HFFc6 (cell line): ENCODE data around the gene COCH. TPM values are rescaled to one million over a fixed set of nuclear protein-coding genes. Genes with fewer than 3 reads are reported as not detected.

ENCODE experiments used
- DNase-seq: peaks from one replicate; pipeline ENCODE4 v3.0.0-alpha.2; 2018
- H3K27ac Mint-ChIP-seq: 2 replicates; pipeline ENCODE4 v1.8.0; 2020; ENCODE audit warnings: mild to moderate bottlenecking, mixed read lengths
- H3K27me3 Mint-ChIP-seq: 2 replicates; pipeline ENCODE4 v1.8.0; 2021; ENCODE audit warnings: mild to moderate bottlenecking, moderate library complexity, mixed read lengths; ENCODE audit not compliant: insufficient read depth
- H3K36me3 Mint-ChIP-seq: 2 replicates; pipeline ENCODE4 v1.8.0; 2021; ENCODE audit warnings: low read depth, mixed read lengths
- H3K4me1 Mint-ChIP-seq: 2 replicates; pipeline ENCODE4 v1.8.0; 2020; ENCODE audit warnings: low read depth, mixed read lengths
- H3K4me3 Mint-ChIP-seq: 2 replicates; pipeline ENCODE4 v1.8.0; 2020; ENCODE audit warnings: mild to moderate bottlenecking, moderate library complexity, mixed read lengths
- H3K9me3 Mint-ChIP-seq: 2 replicates; pipeline ENCODE4 v1.8.0; 2020; ENCODE audit warnings: mild to moderate bottlenecking, mixed read lengths
- total RNA-seq, 6 experiments: library from RNA; stranded (reverse); fragmentation: NEBNext Ultra II Directional; extraction: Animal tissue kit (Norgen Biotek cat#: 25700); gene quantifications; 2 replicates in 1 of 6; 3 replicates in 5 of 6; pipeline ENCODE4 v1.2.3, GENCODE V29; 2021
- TF ChIP-seq, protein P1 (sequence below): fragments of 200-600 bp; sonication (generic); IDR thresholded peaks from 2 replicates; pipeline ENCODE4 v1.5.0; 2021; ENCODE audit warnings: antibody characterized with exemption, mild to moderate bottlenecking

The COCH gene
- total RNA-seq, 6 experiments from 2014 or later = not detected

DNA sequence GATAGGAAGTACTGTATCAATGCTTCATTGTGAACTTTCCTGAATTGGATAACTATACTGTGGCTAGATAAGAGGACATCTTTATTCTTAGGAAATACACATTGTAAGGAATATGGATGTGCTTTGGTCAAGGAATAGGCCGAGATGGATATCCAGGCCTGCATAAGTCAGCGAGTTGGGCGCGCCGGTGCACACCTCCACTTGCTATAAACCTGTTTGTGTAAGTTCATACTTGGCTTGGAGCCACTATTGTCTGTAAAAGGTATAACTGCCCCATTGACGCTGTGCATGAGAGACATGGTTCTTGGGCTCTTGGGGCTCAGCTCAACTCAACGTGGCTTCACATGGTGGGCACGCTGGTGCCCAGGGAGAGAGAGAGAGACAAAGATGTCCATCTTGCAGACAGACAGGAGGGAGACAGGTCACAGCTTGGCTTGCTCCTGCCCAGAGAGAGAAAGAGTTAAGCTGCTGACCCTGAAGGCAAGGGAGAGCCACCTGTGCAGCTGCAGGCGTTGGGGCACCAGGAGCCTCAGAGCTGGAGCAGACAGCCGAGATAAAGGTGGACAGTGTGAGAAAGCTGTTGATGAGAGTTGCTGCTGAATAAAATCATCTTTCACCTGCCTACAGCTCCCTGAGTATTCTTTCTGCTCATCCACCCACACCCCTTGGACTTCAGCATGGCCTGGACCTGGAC is 34.1 kb upstream of the COCH start:
- TF ChIP-seq, protein P1, sequence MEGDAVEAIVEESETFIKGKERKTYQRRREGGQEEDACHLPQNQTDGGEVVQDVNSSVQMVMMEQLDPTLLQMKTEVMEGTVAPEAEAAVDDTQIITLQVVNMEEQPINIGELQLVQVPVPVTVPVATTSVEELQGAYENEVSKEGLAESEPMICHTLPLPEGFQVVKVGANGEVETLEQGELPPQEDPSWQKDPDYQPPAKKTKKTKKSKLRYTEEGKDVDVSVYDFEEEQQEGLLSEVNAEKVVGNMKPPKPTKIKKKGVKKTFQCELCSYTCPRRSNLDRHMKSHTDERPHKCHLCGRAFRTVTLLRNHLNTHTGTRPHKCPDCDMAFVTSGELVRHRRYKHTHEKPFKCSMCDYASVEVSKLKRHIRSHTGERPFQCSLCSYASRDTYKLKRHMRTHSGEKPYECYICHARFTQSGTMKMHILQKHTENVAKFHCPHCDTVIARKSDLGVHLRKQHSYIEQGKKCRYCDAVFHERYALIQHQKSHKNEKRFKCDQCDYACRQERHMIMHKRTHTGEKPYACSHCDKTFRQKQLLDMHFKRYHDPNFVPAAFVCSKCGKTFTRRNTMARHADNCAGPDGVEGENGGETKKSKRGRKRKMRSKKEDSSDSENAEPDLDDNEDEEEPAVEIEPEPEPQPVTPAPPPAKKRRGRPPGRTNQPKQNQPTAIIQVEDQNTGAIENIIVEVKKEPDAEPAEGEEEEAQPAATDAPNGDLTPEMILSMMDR = no peak
- H3K36me3 Mint-ChIP-seq = peaks cover 2% of the 10 kb centered on the region
- H3K9me3 Mint-ChIP-seq = peaks cover 3% of the 10 kb centered on the region; the same call in 1 of the 2 replicates
- no peak for DNase-seq
- H3K27ac Mint-ChIP-seq = no peak overlapping the region
- no peak overlapping the region for H3K4me3 Mint-ChIP-seq
- H3K27me3 Mint-ChIP-seq = peaks cover 14% of the 10 kb centered on the region; the same call in 1 of the 2 replicates
- H3K4me1 Mint-ChIP-seq = no peaks in the 10 kb centered on the region

DNA sequence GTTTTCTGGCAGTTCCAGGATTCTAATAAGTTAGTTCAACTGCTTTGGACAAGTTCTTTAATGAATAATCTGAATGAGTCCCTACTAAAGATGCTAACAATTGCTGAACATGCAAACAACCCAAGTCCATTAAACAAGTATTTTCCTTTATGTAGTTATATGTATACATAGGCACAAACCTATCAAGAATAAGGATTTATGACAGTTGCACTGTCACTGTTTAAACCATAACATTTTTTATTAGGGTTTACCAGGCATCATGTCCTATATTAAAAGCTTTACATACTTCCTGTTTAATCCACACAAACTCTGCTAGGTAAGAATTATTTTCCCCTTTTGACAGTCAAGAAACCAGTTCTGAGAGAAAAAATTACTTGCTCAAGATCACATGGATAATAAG is 31.9 kb upstream of the COCH start:
- TF ChIP-seq, protein P1 = no peak
- Mint-ChIP-seq H3K36me3 (no peaks in the 10 kb centered on the region), H3K27ac (no peak overlapping the region), H3K9me3 (no peaks in the 10 kb centered on the region), H3K4me3 (no peak overlapping the region), H3K4me1 (no peaks in the 10 kb centered on the region), H3K27me3 (peaks cover 10% of the 10 kb centered on the region; the same call in 1 of the 2 replicates)
- DNase-seq = no peak

DNA sequence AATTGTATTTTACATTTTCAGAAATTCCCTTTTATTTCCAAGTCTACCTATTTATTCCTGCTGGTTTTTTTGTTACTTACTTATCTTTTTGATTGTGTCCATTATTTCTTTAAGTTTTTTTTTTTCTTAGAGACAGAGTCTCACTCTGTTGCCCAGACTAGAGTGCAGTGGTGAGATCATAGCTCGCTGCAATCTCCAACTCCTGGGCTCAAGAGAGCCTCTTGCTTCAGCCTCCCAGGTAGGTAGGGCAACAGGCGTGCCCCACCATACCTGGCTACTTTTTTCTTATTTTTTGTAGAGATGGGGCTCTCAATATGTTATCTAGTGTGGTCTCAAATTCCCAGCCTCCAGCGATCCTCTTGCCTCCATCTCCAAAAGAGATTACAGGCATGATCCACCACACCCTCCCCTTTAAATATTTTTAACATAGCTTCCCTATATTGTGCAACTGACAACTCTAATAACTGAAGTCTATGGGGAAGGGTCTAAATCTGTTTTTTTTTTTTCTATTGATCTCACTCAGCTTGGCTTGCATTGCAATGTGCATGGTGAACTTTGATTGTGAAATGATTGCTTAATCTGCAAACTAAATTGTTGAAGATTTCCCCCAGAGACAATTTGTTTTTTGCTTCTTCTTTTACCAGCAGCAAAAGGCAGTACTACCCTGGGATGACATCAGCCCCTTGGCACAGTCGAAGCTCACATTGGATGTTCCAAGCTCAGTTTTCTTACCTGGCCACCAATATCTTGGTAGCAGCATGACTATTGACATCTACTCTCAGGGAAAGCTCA is 25.7 kb upstream of the COCH start:
- no peaks in the 10 kb centered on the region for H3K36me3 Mint-ChIP-seq
- no peak overlapping the region for H3K27ac Mint-ChIP-seq
- peaks cover 17% of the 10 kb centered on the region for H3K27me3 Mint-ChIP-seq
- DNase-seq = no peak
- no peaks in the 10 kb centered on the region for H3K9me3 Mint-ChIP-seq
- no peak overlapping the region for H3K4me3 Mint-ChIP-seq
- TF ChIP-seq, protein P1 = no peak
- H3K4me1 Mint-ChIP-seq = no peaks in the 10 kb centered on the region

DNA sequence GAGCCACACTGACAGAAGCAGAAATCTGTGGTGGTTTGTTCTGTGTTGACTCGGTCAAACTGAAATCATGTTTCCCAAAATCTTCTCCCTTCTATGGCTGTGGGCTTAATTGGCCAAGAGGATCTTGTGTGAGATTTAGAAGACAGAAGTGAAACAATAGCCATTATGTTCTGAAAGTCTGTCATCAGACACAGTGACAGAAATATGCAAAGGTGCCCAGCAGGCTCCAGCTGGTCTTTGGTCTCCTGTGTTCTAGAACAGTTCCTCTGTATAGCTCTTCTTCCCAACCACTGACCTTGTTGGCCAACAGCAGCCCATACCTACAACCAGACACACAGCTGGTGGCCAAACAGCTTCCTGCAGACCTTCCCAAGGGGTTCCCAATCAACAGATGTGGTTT is 25.0 kb upstream of the COCH start:
- Mint-ChIP-seq H3K4me3 (no peak overlapping the region), H3K27ac (no peak overlapping the region), H3K4me1 (no peaks in the 10 kb centered on the region), H3K36me3 (no peaks in the 10 kb centered on the region), H3K9me3 (no peaks in the 10 kb centered on the region), H3K27me3 (peaks cover 15% of the 10 kb centered on the region)
- TF ChIP-seq, protein P1 = no peak
- no peak for DNase-seq

DNA sequence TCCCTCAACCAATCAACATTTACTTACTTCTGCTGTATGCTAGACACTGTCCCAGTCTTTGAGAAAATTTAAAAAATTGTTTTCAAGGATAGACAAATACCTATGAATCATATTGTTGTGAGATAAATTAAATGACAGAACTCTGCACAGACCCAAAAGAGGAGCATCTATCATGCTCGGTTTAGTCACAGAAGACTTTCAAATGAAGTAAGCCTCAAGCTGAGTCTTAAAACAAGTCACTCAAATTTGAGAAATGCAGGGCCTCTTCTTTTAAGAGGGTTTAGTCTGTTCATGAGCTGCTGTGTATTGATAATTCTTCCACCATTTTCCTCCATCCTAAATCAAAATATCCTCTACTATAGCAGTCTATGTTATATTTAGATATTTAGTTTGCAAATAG is 24.4 kb upstream of the COCH start:
- TF ChIP-seq, protein P1 = no peak
- Mint-ChIP-seq H3K27ac (no peak overlapping the region), H3K36me3 (no peaks in the 10 kb centered on the region), H3K4me1 (no peaks in the 10 kb centered on the region), H3K9me3 (no peaks in the 10 kb centered on the region), H3K4me3 (no peak overlapping the region), H3K27me3 (peaks cover 14% of the 10 kb centered on the region)
- DNase-seq = no peak
